Measurements from ENCODE around the gene DGCR8.
A peak's percentile ranks its signal among the peaks of the same experiment; 100 is the strongest.

Gene DGCR8

DNA sequence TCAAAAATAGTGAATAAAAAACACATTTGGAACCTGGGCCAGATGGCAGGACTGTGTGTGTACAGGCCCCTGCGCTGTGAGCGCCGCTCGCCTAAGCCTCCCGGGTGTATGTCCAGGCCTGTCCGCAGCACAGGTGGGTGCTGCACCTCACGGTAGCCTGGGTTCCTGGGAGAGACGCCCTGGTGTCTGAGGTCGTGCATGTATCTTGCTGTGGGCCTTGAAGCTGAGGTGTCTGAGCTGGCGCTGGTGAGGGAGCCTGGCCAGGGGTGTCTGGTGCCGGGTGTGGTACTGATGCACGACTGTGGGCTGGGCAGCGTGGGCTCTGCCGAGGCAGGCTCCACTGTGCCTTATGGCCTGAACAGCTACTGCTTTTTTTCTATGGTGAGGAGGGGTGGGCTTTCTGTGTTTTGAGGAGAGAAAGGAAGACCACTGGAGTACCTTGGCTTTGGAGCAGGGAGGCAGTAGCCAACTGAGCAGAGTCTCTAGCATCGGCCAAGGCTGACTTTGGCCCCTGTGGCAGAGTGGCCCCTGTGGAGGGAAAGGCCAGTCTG lies 47.4 kb downstream of the DGCR8 start:
- no peak for DNase-seq

GRCh38 chr22:20127869-20128618 lies 48.0 kb downstream of the DGCR8 start:
- DNase-seq = no peak

DNA sequence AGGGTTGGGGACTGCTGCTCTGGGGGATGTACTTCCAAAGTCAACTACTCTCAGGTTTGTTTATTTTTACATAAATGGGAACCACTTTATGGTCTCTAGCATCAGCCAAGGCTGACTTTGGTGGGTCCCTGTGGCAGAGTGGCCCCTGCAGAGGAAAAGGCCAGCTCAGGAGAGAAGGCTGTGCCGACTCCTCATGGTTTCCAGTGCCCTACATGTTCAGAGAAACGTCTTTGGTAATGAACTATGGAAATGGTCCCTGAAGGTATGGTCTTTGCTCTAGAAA lies 48.5 kb downstream of the DGCR8 start:
- no peak for DNase-seq

DNA sequence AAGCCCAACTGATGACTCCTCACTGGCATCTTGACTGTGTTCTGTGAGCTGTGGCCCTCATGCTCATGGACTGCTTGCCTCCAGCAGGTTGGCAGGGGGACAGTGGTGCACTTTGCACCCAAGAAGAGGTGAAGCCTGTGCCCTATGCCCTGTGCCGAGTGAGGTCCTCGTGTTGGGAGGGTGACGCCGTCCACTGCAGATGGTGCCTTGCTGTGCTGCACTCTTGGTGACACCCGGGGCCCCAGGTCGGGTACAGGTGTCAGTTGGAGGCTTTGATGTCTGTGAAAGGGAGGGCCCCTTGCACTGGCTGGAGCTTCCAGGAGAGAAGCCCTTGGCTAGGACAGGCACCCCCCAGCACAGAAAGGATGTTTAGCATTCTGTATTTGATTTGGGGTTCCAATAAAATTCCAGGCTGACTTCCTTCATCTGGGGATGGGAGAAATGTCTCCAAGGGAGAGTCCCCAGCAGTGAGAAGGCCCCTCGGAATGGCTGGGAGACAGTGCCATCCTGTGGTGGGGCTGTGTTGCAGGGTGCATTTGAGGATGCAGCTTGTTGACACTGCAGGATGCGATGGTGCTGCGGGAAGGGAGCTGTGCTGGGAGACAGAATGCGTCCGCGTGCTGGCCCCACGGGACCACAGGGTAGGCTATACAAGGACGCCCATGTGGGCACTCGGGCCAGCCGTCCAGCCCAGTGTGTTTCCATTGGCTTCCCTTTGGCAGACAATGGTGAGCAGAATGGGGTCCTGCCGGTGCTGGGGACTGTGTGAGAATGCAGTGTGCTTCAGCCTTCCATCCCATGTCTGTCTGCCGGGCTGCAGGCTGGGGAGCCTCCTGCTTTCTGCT lies 49.1 kb downstream of the DGCR8 start:
- DNase-seq = peak; percentile 55

DNA sequence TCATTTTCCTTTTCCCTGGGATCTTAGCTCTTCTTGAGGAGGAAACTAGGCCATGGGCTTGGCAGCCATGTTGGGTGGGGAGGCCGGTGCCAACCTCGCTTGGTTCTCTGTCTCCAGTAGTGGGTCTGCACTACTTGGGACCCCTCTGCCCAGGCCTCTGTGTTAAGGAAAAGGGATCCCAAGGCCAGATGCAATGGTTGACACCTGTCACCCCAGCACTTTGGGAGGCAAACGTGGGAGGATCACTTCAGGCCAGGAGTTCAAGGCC lies 49.6 kb downstream of the DGCR8 start:
- no peak for DNase-seq

- no peak for DNase-seq
Measured at GRCh38 chr22:20130319-20130718, 50.3 kb downstream of the DGCR8 start.

DNA sequence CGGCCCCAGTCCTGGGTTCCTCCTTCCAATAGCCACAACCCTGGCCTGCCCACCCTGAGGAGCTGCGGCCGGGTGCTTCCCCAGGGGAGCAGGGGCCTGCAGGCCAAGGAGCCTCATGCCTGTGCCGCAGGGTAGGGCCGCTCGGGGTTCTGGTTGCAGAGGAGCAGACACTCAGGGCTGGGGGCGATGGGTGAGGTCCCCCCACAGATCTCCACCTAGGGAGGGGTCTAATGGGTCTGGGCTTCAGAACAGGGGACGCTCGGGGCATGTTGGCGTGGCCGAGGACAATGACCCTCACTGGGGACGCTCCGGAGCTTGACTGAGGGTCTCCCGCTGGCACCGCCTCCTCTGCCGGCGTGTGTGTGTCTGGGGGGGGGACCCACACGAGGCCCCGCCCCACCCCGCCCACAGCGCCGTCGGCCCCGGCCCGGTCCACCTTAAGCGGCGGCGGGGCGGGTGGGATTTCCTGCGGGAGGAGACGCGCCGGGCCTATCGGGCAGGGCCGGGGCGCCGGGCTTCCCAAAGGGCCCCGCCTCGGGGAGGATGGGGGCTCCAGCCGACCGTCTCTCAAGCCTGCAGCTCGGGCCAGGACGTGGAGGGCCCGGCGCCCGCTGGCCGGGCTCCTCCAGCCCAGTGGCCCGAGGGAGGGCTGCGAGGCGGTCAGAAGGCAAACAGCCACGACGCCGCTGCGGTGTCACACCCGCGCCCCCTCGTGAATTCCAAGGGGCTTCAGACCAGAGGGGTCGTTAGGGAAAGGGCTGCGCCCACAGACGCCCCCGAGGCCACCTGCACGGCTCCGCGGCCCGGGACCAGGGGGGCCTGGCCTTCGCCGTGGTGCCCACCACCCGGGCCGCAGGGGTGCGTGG lies 50.9 kb downstream of the DGCR8 start:
- peak; percentile 70 for DNase-seq

DNA sequence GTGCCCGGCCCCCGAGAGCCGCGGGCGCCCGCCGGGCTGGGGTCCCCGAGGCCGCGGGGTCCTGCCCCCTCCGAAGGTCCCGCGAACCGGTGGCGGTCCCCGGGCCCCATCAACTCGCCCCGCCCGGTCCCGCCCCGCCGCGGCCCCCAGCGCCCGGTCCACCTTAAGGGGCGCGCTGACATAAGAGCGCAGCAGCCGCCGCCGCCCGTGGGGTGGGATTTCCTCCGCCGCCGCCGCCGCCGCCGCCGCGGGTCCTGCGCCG lies 51.5 kb downstream of the DGCR8 start, which contains the start of gene ZDHHC8:
ZDHHC8 (plus strand) TSS at position 208 of the 262 bp plus-strand sequence. CDS start 144 bp downstream, outside the sequence.
- DNase-seq = no peak

GRCh38 chr22:20131859-20132685 lies 52.0 kb downstream of the DGCR8 start:
- DNase-seq = no peak

DNA sequence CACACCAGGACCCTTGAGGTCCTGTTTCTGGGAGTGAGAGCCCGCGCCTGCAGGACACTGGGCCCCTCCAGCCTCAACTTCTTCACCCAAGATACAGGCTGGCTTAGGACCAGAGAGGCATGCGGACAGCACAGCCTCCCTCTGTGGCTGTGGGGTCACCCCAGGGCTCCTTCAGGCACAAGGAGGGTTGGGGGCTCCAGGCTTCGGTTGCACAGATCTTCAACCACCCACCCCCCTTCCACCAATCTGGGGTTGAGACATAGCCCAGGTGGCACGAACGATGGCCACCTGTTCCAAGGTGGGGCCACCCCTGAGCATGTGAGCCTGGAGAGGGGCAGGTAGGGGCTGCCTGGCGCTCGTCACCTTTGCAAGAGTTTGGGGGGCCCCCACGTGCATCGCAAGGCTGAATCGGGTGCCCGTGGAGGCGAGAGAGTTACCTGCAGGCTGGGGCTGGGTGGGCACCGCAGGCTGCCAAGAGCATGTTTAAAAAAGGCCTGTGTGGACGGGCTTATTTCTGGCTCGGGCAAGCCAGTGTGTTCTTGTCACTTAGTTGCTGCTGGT lies 52.7 kb downstream of the DGCR8 start:
- no peak for DNase-seq

DNA sequence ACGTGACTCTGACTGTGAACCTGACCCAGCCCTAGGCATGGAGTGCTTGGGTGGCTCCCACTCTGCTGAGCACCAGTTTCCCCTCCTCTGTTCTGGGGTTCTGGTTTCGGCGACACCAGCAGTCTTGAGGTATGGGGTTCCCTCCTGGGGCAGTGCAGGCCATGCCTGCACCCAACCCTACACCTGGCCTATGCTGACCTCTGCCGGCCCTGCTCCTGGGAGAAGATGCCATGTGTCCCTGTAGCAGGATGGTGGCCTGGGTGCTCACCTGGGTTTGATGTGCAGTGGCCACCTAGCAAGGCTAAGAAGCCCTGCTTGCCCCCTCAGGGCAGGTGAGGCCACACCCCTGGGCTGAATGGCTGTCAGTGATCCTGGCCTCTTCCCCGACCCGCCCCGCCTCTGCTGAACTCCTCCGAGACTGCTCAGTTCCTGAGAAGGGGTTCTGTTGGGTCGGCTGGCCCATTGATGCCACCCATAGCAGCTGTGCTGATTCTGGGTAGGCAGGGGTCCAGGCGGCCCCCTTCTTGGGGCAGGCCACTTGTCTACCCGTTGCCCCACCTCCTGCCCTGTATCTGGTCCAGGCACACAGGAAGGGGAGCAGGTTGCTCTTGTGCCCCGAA lies 54.0 kb downstream of the DGCR8 start:
- DNase-seq = no peak

DNA sequence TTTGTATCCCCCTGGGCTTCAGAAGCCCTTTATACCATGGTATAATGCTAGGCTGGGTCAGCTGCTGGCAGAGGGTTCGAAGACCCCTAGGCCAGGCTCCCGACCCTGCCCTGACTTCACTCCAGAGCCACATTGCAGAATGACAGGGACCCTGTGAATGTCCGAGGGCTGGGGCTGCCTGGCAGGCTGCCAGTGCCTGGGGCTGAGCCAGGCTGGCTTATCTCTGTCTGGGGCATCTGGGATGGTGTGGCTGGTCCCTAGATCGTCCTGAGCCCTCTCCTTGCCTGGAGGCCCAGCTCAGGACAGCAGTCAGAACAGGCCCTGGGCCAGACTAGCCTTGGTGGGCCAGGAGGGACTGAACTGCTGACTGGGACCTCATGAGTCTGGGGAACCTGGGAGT lies 55.2 kb downstream of the DGCR8 start:
- DNase-seq = no peak

GRCh38 chr22:20135806-20136602 lies 56.0 kb downstream of the DGCR8 start:
- DNase-seq = no peak

DNA sequence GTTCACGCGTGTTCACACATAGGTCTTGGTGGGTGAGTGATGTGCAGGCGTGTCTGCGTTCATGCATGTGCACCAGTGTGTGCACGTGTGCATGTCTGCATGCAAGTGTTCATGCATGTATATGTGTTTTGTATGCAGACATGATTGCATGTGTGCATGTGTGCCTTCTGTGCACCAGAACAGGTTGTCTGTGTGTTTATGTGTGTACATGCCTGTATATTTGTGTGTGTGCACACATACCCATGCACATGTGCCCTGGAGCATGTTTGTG lies 56.5 kb downstream of the DGCR8 start:
- DNase-seq = no peak

DNA sequence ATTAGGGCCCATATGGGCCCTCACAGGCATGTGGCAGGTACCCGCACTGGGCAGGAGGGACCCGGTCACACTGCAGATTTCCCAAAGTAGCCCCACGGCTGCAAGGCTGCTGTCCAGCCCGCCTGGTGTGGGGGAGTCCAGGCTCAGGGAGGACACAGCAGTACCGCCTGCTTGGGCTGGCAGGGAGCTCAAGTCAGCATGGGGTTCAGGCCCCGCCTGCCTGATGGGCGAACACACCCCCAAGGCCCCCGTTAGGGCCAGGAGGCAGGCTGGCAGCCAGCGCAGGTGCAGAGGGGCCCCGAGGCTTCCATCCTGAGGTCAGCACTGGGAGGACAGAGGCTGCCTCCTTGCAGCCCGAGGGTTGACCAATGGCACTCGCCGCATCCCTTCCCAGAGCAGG lies 57.1 kb downstream of the DGCR8 start:
- DNase-seq = no peak

- no peak for DNase-seq
Measured at GRCh38 chr22:20137671-20138416, 57.8 kb downstream of the DGCR8 start.

GRCh38 chr22:20138417-20138738 lies 58.3 kb downstream of the DGCR8 start:
- no peak for DNase-seq

DNA sequence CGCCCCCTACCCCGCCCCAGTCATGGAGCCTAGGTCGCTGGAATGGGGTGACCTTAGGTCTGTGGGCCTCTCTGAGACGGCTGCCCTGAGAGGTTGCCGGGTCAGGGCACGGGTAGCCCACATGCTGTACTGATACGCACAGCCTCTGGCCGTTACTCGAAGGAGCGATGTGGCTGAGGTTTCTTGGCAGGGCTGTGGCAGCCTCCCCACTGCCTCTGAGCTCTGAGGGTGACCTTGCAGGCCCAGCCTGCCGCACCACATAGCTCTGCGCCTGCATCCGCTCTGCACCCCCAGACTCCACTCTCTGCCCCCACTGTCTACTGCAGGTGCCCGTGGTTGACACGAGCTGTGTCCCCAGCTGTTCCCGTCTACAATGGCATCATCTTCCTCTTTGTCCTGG lies 58.8 kb downstream of the DGCR8 start:
- no peak for DNase-seq

GRCh38 chr22:20139391-20140106 lies 59.5 kb downstream of the DGCR8 start:
- DNase-seq = no peak

DNA sequence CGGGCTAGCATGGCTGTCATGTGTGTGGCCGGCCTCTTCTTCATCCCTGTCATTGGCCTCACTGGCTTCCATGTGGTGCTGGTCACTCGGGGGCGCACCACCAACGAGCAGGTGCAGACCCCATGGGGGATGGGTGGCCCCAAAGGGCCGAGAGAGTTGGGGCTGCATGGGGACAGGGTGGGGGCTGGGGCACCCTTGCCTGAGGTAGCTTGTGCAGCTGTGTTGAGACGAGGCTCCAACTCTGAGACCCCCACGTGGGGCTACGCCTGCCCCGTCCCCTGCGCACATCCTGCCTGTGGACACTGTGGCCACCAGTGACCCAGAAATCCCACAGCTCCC lies 60.0 kb downstream of the DGCR8 start:
- DNase-seq = no peak
